HepG2 (cell line): ENCODE data around the gene BCL2A1. TPM values are rescaled to one million over a fixed set of nuclear protein-coding genes. Genes with fewer than 3 reads are reported as not detected.

Experiments
- ATF4 ChIP-seq, 2 experiments: fragments of 450-650 bp in 1 of 2; sonication (generic) in 1 of 2; formaldehyde crosslinking; IDR thresholded peaks; 2 replicates each; pipeline versions ENCODE4 v1.5.0 to v1.8.0; 2020 to 2022; ENCODE audit warnings: mild to moderate bottlenecking in 1 of 2, missing genetic modification reagents in 1 of 2
- CTCF ChIP-seq: sonication (generic); formaldehyde crosslinking; IDR thresholded peaks from 2 replicates; pipeline ENCODE4 v1.5.0; 2020; ENCODE audit warnings: mild to moderate bottlenecking, missing genetic modification reagents, moderate library complexity
- FLYWCH1 ChIP-seq: sonication (generic); formaldehyde crosslinking; IDR thresholded peaks from 2 replicates; pipeline ENCODE4 v1.8.1; 2023; ENCODE audit warnings: mild to moderate bottlenecking, missing genetic modification reagents
- HOXA9 ChIP-seq: sonication (generic); formaldehyde crosslinking; IDR thresholded peaks from 2 replicates; pipeline ENCODE4 v1.8.1; 2022; ENCODE audit warnings: missing genetic modification reagents, mild to moderate bottlenecking, moderate library complexity, borderline replicate concordance
- LCORL ChIP-seq, 2 experiments: fragments of 450-650 bp in 1 of 2; sonication (generic) in 1 of 2; formaldehyde crosslinking in 1 of 2; IDR thresholded peaks; 2 replicates each; pipeline versions ENCODE4 v1.5.0 to v1.6.1; 2017 to 2020; ENCODE audit warnings: antibody characterized with exemption in 1 of 2, missing genetic modification reagents in 1 of 2
- MIER3 ChIP-seq: IDR thresholded peaks from 2 replicates; pipeline ENCODE4 v1.6.1; 2016; ENCODE audit warnings: missing compliant biosample characterization, borderline replicate concordance
- NCOA5 ChIP-seq: sonication (generic); formaldehyde crosslinking; IDR thresholded peaks from 2 replicates; pipeline ENCODE4 v1.4.0; 2020; ENCODE audit warnings: missing genetic modification reagents
- RBM22 ChIP-seq: fragments of 200-400 bp; formaldehyde crosslinking; optimal IDR thresholded peaks from 2 replicates; pipeline ENCODE3; 2017; ENCODE audit warnings: mild to moderate bottlenecking, low read length, moderate library complexity
- SALL1 ChIP-seq: sonication (generic); formaldehyde crosslinking; IDR thresholded peaks from 2 replicates; pipeline ENCODE4 v1.8.0; 2022; ENCODE audit warnings: mild to moderate bottlenecking, missing genetic modification reagents
- ZNF34 ChIP-seq: sonication (generic); formaldehyde crosslinking; IDR thresholded peaks from 2 replicates; pipeline ENCODE4 v1.4.0; 2020; ENCODE audit warnings: mild to moderate bottlenecking, missing genetic modification reagents, borderline replicate concordance
- ZNF503 ChIP-seq: sonication (generic); formaldehyde crosslinking; IDR thresholded peaks from 2 replicates; pipeline ENCODE4 v1.4.0; 2020; ENCODE audit warnings: missing genetic modification reagents
- ZNF609 ChIP-seq: sonication (generic); formaldehyde crosslinking; IDR thresholded peaks from 2 replicates; pipeline ENCODE4 v1.4.0; 2020; ENCODE audit warnings: mild to moderate bottlenecking, missing genetic modification reagents, borderline replicate concordance
- polyA plus RNA-seq, 8 experiments: library from polyadenylated mRNA; depleted of rRNA in 3 of 8; stranded (reverse) in 7 of 8; unstranded in 1 of 8; fragments of >200 nt; fragmentation: Illumina TruSeq in 4 of 8; extraction: Trizol in 4 of 8; gene quantifications; 2 replicates each; pipeline versions ENCODE4 v1.2.1 to v1.2.3, GENCODE V29; 2011 to 2016; ENCODE audit warnings: low read depth in 4 of 8, missing spikeins in 1 of 8, mixed read lengths in 1 of 8; ENCODE audit not compliant: insufficient read depth in 1 of 8
- total RNA-seq, 5 experiments: library from RNA; depleted of rRNA; stranded (reverse); fragments of >200 nt; fragmentation: Illumina TruSeq; extraction: Trizol; gene quantifications; 2 replicates each; pipeline ENCODE4 v1.2.3, GENCODE V29; 2016; ENCODE audit warnings: low read depth in 1 of 5

The BCL2A1 gene
- total and polyA plus RNA-seq, 2 of the 13 experiments (the other 11 are each of a cell fraction or from before 2014, with no cell fraction given): 0.08 to 0.31 TPM

GRCh38 chr15:79978655-79979514 is 7.9 kb upstream of the BCL2A1 start (continued):
- TF ChIP-seq ZNF609 (CRISPR knock-in tag) (no peak), CTCF (CRISPR knock-in tag) (peak; percentile 5; the same call in 1 of the 2 replicates), ZNF34 (CRISPR knock-in tag) (no peak), RBM22 (no peak), SALL1 (CRISPR knock-in tag) (peak; percentile 85), LCORL (IDR thresholded peaks at IDR 0.05) (peak; percentile 77; the same call in 1 of the 2 replicates), LCORL (CRISPR knock-in tag; IDR thresholded peaks at IDR 0.05) (no peak; the same call in 1 of the 2 replicates), NCOA5 (CRISPR knock-in tag) (no peak), MIER3 (CRISPR knock-in tag) (no peak), ATF4 (CRISPR knock-in tag; IDR thresholded peaks at IDR 0.05) (0 out of 4 replicates have a peak, but pooled peaks of 1 of the 2 experiments have one; percentile 11), ZNF503 (CRISPR knock-in tag) (0 out of 2 replicates have a peak, but pooled peaks have one; percentile 12), HOXA9 (CRISPR knock-in tag) (no peak), FLYWCH1 (CRISPR knock-in tag) (no peak)
